B cell (primary cell): ENCODE data around the gene RND1. TPM values are rescaled to one million over a fixed set of nuclear protein-coding genes. Genes with fewer than 3 reads are reported as not detected.
A peak's percentile ranks its signal among the peaks of the same experiment; 100 is the strongest.

ENCODE experiments used
- ATAC-seq: fragments of 200-7000 bp; cut with Tn5 transposase; one replicate; pipeline ENCODE4 v1.10.0; 2021; ENCODE audit warnings: low read depth, mild to moderate bottlenecking, moderate number of reproducible peaks, moderate library complexity
- CTCF ChIA-PET: fragments of 350-600 bp; sonication (Branson Sonifier 250); formaldehyde crosslinking; loops from one replicate; lab custom pipeline; 2021; ENCODE audit warnings: antibody characterized with exemption, inconsistent platforms; lab: Charles Lee
- POLR2A ChIA-PET: fragments of 350-600 bp; sonication (Branson Sonifier 250); formaldehyde crosslinking; loops from one replicate; lab custom pipeline; 2021; ENCODE audit warnings: antibody characterized with exemption; lab: Charles Lee
- DNase-seq: peaks from one replicate; pipeline ENCODE4 v3.0.0; 2013
- H2AFZ ChIP-seq: 2 replicates; pipeline ENCODE4 v1.6.1; 2012; ENCODE audit warnings: mild to moderate bottlenecking, low read depth, low read length; ENCODE audit not compliant: insufficient read depth, poor library complexity, severe bottlenecking
- H3K27ac ChIP-seq, 2 donors: 1 replicate in 1 of 2; 2 replicates in 1 of 2; pipeline ENCODE4 v1.5.1; 2012 to 2013; ENCODE audit warnings: low read length in 2 of 2, mild to moderate bottlenecking in 2 of 2, moderate library complexity in 1 of 2
- H3K27me3 ChIP-seq, 4 experiments: fragments of 200-600 bp in 1 of 4; sonication (generic) in 1 of 4; replicated peaks in 1 of 4; 1 replicate in 2 of 4; 2 replicates in 2 of 4; pipeline versions ENCODE4 v1.6.1 to v1.7.0; 2013 to 2016; ENCODE audit warnings: low read length in 3 of 4, mild to moderate bottlenecking in 2 of 4, mixed read lengths in 1 of 4, moderate library complexity in 1 of 4; ENCODE audit not compliant: insufficient read depth in 4 of 4, control insufficient read depth in 3 of 4; ENCODE audit errors: control extremely low read depth in 1 of 4
- H3K36me3 ChIP-seq, 2 experiments: replicated peaks in 1 of 2; 1 replicate in 1 of 2; 2 replicates in 1 of 2; pipeline versions ENCODE4 v1.6.1 to v1.7.1; 2013; ENCODE audit warnings: low read length in 1 of 2; ENCODE audit not compliant: insufficient read depth in 2 of 2, control insufficient read depth in 1 of 2; ENCODE audit errors: control extremely low read depth in 1 of 2, extremely low read depth in 1 of 2
- H3K4me1 ChIP-seq, 2 donors: fragments of 200-600 bp in 1 of 2; sonication (generic) in 1 of 2; 1 replicate in 1 of 2; 2 replicates in 1 of 2; pipeline versions ENCODE4 v1.5.1 to v1.6.1; 2013 to 2017; ENCODE audit warnings: low read length in 2 of 2; ENCODE audit not compliant: control insufficient read depth in 2 of 2, insufficient read depth in 2 of 2
- H3K4me2 ChIP-seq: replicated peaks from 2 replicates; pipeline ENCODE3; 2012; ENCODE audit warnings: mild to moderate bottlenecking, low read depth, low read length; ENCODE audit not compliant: poor library complexity, severe bottlenecking
- H3K4me3 ChIP-seq, 5 experiments: fragments of 200-600 bp in 1 of 5; sonication (generic) in 1 of 5; 1 replicate in 3 of 5; 2 replicates in 2 of 5; pipeline versions ENCODE4 v1.5.1 to v1.7.0; 2011 to 2016; ENCODE audit warnings: low read length in 4 of 5, mild to moderate bottlenecking in 4 of 5, low read depth in 2 of 5, control low read depth in 1 of 5, moderate library complexity in 1 of 5; ENCODE audit not compliant: insufficient read depth in 1 of 5; ENCODE audit errors: control extremely low read depth in 1 of 5, extremely low read depth in 1 of 5
- H3K79me2 ChIP-seq: fragments of 200-600 bp; sonication (generic); one replicate; pipeline ENCODE4 v1.6.0; 2016; ENCODE audit warnings: low read length; ENCODE audit not compliant: control insufficient read depth, insufficient read depth
- H3K9ac ChIP-seq: fragments of 200-600 bp; sonication (generic); 2 replicates; pipeline ENCODE4 v1.6.1; 2017; ENCODE audit warnings: mild to moderate bottlenecking, low read length, moderate library complexity
- H3K9me3 ChIP-seq, 3 donors: one replicate each; pipeline versions ENCODE4 v1.6.1 to v1.7.1; 2013; ENCODE audit warnings: low read length in 2 of 3; ENCODE audit not compliant: control insufficient read depth in 2 of 3, insufficient read depth in 1 of 3; ENCODE audit errors: control extremely low read depth in 1 of 3
- H4K20me1 ChIP-seq: 2 replicates; pipeline ENCODE4 v1.6.0; 2012; ENCODE audit warnings: mild to moderate bottlenecking, low read length; ENCODE audit not compliant: insufficient read depth, control insufficient read depth, poor library complexity, severe bottlenecking
- H3K27ac Mint-ChIP-seq: one replicate; pipeline ENCODE4 v1.8.0; 2021; ENCODE audit warnings: mixed read lengths
- H3K27me3 Mint-ChIP-seq: one replicate; pipeline ENCODE4 v1.8.0; 2021; ENCODE audit warnings: mixed read lengths
- H3K4me1 Mint-ChIP-seq: one replicate; pipeline ENCODE4 v1.8.0; 2021; ENCODE audit warnings: mixed read lengths
- H3K4me3 Mint-ChIP-seq: one replicate; pipeline ENCODE4 v1.8.0; 2021; ENCODE audit warnings: mixed read lengths
- H3K9me3 Mint-ChIP-seq: one replicate; pipeline ENCODE4 v1.8.0; 2022; ENCODE audit warnings: mixed read lengths; ENCODE audit not compliant: insufficient read depth
- EZH2 ChIP-seq: IDR thresholded peaks from 2 replicates; pipeline ENCODE4 v1.6.1; 2012; ENCODE audit warnings: borderline replicate concordance, low read depth, mild to moderate bottlenecking, moderate library complexity, low read length; ENCODE audit not compliant: insufficient read depth, poor library complexity, severe bottlenecking
- WGBS: methylation state at CpG from one replicate; pipeline ENCODE4 v1.1.5; 2013; ENCODE audit warnings: missing lambda C conversion rate; ENCODE audit not compliant: insufficient coverage; 5-methylcytosine and 5-hydroxymethylcytosine counted together
- intact Hi-C: fragments of 100-400 bp; cut with micrococcal nuclease; formaldehyde crosslinking; loops from one replicate; pipeline ENCODE4 v1.10.0; 2022
- polyA minus RNA-seq: library from RNA; depleted of rRNA, polyadenylated mRNA; stranded (reverse); fragments of >200 nt; gene quantifications from 2 replicates; pipeline ENCODE4 v1.2.3, GENCODE V29; 2012
- polyA plus RNA-seq: library from polyadenylated mRNA; depleted of rRNA; stranded (reverse); fragments of >200 nt; gene quantifications from 2 replicates; pipeline ENCODE4 v1.2.3, GENCODE V29; 2012
- total RNA-seq, 2 donors: library from RNA; stranded (reverse); fragments of 120-200 nt in 1 of 2; gene quantifications; 1 replicate in 1 of 2; 2 replicates in 1 of 2; pipeline versions ENCODE4 v1.2.3 to v1.2.4, GENCODE V29; 2013 to 2022
- TF ChIP-seq, protein P1 (sequence below): fragments of 200-600 bp; IDR thresholded peaks from one replicate; pipeline ENCODE4 v1.8.0; 2022; ENCODE audit warnings: antibody characterized with exemption, mild to moderate bottlenecking

Gene RND1
- total RNA-seq, result 18.7 and 19.5 TPM in 2 replicates
- 0.63 TPM for total RNA-seq (2013)
- 7.3 and 14.9 TPM in 2 replicates for polyA plus RNA-seq
- polyA minus RNA-seq, result 7.5 and 19.8 TPM in 2 replicates

DNA sequence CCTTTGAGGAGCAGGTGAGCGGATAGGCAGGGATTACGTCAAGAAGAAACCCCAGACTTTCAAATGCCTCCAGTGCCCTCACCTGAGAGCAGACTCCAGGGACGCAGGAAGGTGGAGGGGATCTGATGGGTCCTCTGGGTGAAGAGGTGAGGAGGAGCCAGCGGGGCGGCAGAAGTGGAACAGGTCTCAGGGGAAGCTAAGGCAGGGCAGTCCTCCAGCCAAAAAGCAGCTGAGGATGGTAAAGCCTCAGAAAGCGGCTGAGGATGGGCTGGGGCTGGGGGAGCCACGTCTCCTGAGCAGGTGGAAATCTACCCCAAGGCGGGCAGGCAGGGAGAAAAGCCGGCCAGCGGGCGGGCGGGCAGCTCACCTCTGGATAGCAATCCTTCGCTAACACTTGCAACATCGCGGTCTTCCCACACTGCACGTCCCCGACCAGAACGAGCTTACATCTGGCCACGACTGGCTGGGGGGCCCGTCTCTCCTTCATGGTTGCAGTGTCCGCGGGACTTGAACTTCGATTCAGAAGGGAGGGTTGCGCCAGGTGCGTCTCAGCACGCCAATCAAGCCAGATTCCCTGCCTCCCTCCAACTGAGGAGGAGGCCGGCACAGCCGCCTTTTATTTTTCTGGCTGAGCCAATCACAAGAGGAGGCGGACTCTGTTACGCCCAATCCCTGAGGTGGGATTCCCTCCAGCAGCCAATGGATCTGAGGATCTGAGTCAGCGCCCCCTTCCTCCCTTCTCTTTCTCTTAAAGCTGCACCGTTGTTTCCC, at the start of gene RND1:
Gene RND1, minus strand, starts transcription at position 590 of the 771 bp plus-strand sequence. Its CDS starts 103 bp downstream, at position 487.
- intact Hi-C loops, result loop anchor here (1.0 to 5.0 kb wide), 2 partner anchors 12 to 757 kb away; partner anchors contain the start of gene PRPF40B
- H3K4me2 ChIP-seq, result peak within 1 kb of the TSS; percentile 84
- peaks cover 21 to 24% of the 10 kb centered on the region in 2 donors for H3K4me1 ChIP-seq
- peak within 1 kb of the TSS; percentile 39 to 73 (median 70) for H3K4me3 ChIP-seq
- Mint-ChIP-seq H3K27me3 (no peaks in the 10 kb centered on the region), H3K4me1 (peaks cover 28% of the 10 kb centered on the region), H3K27ac (peak within 1 kb of the TSS; percentile 74), H3K9me3 (no peaks in the 10 kb centered on the region), H3K4me3 (peak within 1 kb of the TSS; percentile 93)
- H3K79me2 ChIP-seq, result peaks cover 2% of the 10 kb centered on the region
- H3K9me3 ChIP-seq, result no peaks in the 10 kb centered on the region
- no peak for TF ChIP-seq EZH2
- TF ChIP-seq, protein P1, sequence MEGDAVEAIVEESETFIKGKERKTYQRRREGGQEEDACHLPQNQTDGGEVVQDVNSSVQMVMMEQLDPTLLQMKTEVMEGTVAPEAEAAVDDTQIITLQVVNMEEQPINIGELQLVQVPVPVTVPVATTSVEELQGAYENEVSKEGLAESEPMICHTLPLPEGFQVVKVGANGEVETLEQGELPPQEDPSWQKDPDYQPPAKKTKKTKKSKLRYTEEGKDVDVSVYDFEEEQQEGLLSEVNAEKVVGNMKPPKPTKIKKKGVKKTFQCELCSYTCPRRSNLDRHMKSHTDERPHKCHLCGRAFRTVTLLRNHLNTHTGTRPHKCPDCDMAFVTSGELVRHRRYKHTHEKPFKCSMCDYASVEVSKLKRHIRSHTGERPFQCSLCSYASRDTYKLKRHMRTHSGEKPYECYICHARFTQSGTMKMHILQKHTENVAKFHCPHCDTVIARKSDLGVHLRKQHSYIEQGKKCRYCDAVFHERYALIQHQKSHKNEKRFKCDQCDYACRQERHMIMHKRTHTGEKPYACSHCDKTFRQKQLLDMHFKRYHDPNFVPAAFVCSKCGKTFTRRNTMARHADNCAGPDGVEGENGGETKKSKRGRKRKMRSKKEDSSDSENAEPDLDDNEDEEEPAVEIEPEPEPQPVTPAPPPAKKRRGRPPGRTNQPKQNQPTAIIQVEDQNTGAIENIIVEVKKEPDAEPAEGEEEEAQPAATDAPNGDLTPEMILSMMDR, result no peak
- ATAC-seq, result peak; percentile 91
- ChIA-PET CTCF (interaction anchor here (1.0 to 9.3 kb wide), 9 partner anchors 9 to 132 kb away, joined by 3 to 82 read pairs (median 4); partner anchors contain the start of genes ARF3 and DDX23), POLR2A (interaction anchor here (0.5 to 2.5 kb wide), 7 partner anchors 11 to 876 kb away, joined by 3 to 37 read pairs (median 4); partner anchors contain the start of genes DDX23 and TMBIM6)
- H3K36me3 ChIP-seq, result no peaks in the 10 kb centered on the region
- WGBS, result under 1% methylated on average over 30 of the region's 32 CpGs
- H3K27ac ChIP-seq, result peak within 1 kb of the TSS; percentile 48 to 63
- DNase-seq, result peak; percentile 93
- H3K9ac ChIP-seq, result peak within 1 kb of the TSS; percentile 73
- peak within 1 kb of the TSS; percentile 83 for H2AFZ ChIP-seq
- H3K27me3 ChIP-seq, result peaks cover 0 to 9% (median 1%) of the 10 kb centered on the region in 4 experiments
- H4K20me1 ChIP-seq, result no peaks in the 10 kb centered on the region

DNA sequence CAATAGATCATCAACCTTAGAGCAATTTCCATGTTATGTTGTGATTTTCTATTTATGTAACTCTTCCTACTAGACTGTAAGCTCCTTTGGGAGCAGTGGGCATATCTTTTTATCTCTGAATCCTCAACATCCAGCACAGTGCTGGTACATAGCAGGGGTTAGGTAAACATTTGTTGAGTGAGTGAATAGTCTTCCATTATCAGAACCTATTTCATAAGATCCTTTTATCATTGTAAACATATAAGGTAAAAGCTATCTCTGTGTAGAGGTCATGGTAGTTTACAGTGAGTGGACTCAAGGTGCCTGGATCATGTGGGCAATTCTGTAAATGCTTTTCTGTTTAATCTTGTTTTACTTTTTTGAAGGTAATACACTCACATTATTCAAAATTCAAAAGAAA, 44.5 kb upstream of the RND1 start:
- H3K4me3 ChIP-seq, result no peak overlapping the region
- ATAC-seq, result no peak
- H3K9me3 ChIP-seq, result no peaks in the 10 kb centered on the region
- H3K4me2 ChIP-seq, result no peak overlapping the region
- H3K4me1 ChIP-seq, result no peaks in the 10 kb centered on the region
- no peak for DNase-seq
- TF ChIP-seq EZH2, result no peak
- TF ChIP-seq, protein P1, result no peak
- no peak overlapping the region for H3K27ac ChIP-seq
- intact Hi-C loops, result no loop called here
- ChIA-PET CTCF (interaction anchor here (0.9 to 1.7 kb wide), 6 partner anchors 8 to 448 kb away, joined by 3 to 6 read pairs (median 3); no protein-coding TSS in a partner anchor), POLR2A (no interaction called here)
- H3K36me3 ChIP-seq, result no peaks in the 10 kb centered on the region
- no peaks in the 10 kb centered on the region for H3K79me2 ChIP-seq
- Mint-ChIP-seq H3K27me3 (peaks cover 15% of the 10 kb centered on the region), H3K4me1 (no peaks in the 10 kb centered on the region), H3K4me3 (no peak overlapping the region), H3K9me3 (no peaks in the 10 kb centered on the region), H3K27ac (no peak overlapping the region)
- no peaks in the 10 kb centered on the region for H4K20me1 ChIP-seq
- no peak overlapping the region for H3K9ac ChIP-seq
- no peaks in the 10 kb centered on the region for H3K27me3 ChIP-seq
- no peak overlapping the region for H2AFZ ChIP-seq
